Keratinocyte (primary cell): ENCODE measurements around the gene R3HCC1L. TPM values are rescaled to one million over a fixed set of nuclear protein-coding genes. Genes with fewer than 3 reads are reported as not detected.

Experiments used
- DNase-seq: peaks from one replicate; pipeline ENCODE4 v3.0.0-alpha.2; 2011; ENCODE audit warnings: low read depth, missing footprints, low spot score
- FAIRE-seq: peaks from 2 replicates; lab custom pipeline; 2011; peaks lifted over from hg19 to GRCh38; lab: Jason Lieb, UNC
- H2AFZ ChIP-seq: 2 replicates; pipeline ENCODE4 v1.6.0; 2012; ENCODE audit warnings: low read length, control low read depth, inconsistent platforms; ENCODE audit not compliant: control insufficient read depth
- H3K27ac ChIP-seq: 2 replicates; pipeline ENCODE4 v1.5.1; 2011; ENCODE audit warnings: low read length; ENCODE audit not compliant: control insufficient read depth, insufficient read depth
- H3K27me3 ChIP-seq: 3 replicates; pipeline ENCODE4 v1.6.0; 2011; ENCODE audit warnings: low read length; ENCODE audit not compliant: control insufficient read depth, insufficient read depth; ENCODE audit errors: extremely low read depth
- H3K36me3 ChIP-seq, 2 experiments: 2 replicates in 1 of 2; 3 replicates in 1 of 2; pipeline ENCODE4 v1.5.1; 2011; ENCODE audit warnings: low read length in 2 of 2, mild to moderate bottlenecking in 1 of 2; ENCODE audit not compliant: control insufficient read depth in 2 of 2, insufficient read depth in 2 of 2; ENCODE audit errors: extremely low read depth in 1 of 2
- H3K4me1 ChIP-seq: 3 replicates; pipeline ENCODE4 v1.5.1; 2011; ENCODE audit warnings: low read length; ENCODE audit not compliant: control insufficient read depth, insufficient read depth; ENCODE audit errors: extremely low read depth
- H3K4me2 ChIP-seq: 3 replicates; pipeline ENCODE4 v1.6.0; 2011; ENCODE audit warnings: low read depth, low read length; ENCODE audit not compliant: control insufficient read depth, insufficient read depth; ENCODE audit errors: extremely low read depth
- H3K4me3 ChIP-seq, 3 experiments: fragments of 200-600 bp in 1 of 3; sonication (generic) in 1 of 3; 2 replicates in 2 of 3; 3 replicates in 1 of 3; pipeline ENCODE4 v1.5.1; 2011 to 2016; ENCODE audit warnings: low read length in 3 of 3, mild to moderate bottlenecking in 3 of 3, control low read depth in 2 of 3, inconsistent platforms in 1 of 3, low read depth in 1 of 3, mixed read lengths in 1 of 3, mixed run types in 1 of 3, moderate library complexity in 1 of 3; ENCODE audit not compliant: control insufficient read depth in 2 of 3, insufficient read depth in 2 of 3; ENCODE audit errors: extremely low read depth in 1 of 3
- H3K79me2 ChIP-seq: 2 replicates; pipeline ENCODE4 v1.6.0; 2012; ENCODE audit warnings: low read length; ENCODE audit not compliant: control insufficient read depth, insufficient read depth
- H3K9ac ChIP-seq: 3 replicates; pipeline ENCODE4 v1.6.0; 2011; ENCODE audit warnings: low read length; ENCODE audit not compliant: control insufficient read depth, insufficient read depth; ENCODE audit errors: extremely low read depth
- H3K9me1 ChIP-seq: 3 replicates; pipeline ENCODE4 v1.6.0; 2011; ENCODE audit warnings: low read length; ENCODE audit not compliant: control insufficient read depth, insufficient read depth; ENCODE audit errors: extremely low read depth
- H3K9me3 ChIP-seq: 2 replicates; pipeline ENCODE4 v1.5.1; 2012; ENCODE audit warnings: low read depth, low read length; ENCODE audit not compliant: control insufficient read depth
- H4K20me1 ChIP-seq: 3 replicates; pipeline ENCODE4 v1.6.0; 2011; ENCODE audit warnings: low read length; ENCODE audit not compliant: control insufficient read depth, insufficient read depth; ENCODE audit errors: extremely low read depth
- CTCF ChIP-seq, 3 experiments: IDR thresholded peaks in 1 of 3; conservative IDR thresholded peaks in 1 of 3; optimal IDR thresholded peaks in 1 of 3; 2 replicates in 2 of 3; 3 replicates in 1 of 3; pipeline versions ENCODE3 to v1.5.1; 2011; ENCODE audit warnings: low read length in 3 of 3, mild to moderate bottlenecking in 3 of 3, moderate library complexity in 2 of 3, control low read depth in 1 of 3, inconsistent platforms in 1 of 3; ENCODE audit not compliant: insufficient read depth in 2 of 3; ENCODE audit errors: extremely low read depth in 1 of 3
- EZH2 ChIP-seq: IDR thresholded peaks from one replicate; pipeline ENCODE4 v1.6.1; 2012; ENCODE audit warnings: inconsistent platforms, mild to moderate bottlenecking, low read length, moderate library complexity
- dilution Hi-C: fragments of 300-500 bp; cut with MboI; formaldehyde crosslinking; loops from one replicate; pipeline ENCODE4 v1.7.0; 2020; ENCODE audit warnings: low sequenced_read_pairs; ENCODE audit not compliant: extremely low pct_ligation_motif_present
- polyA plus RNA-seq, 5 experiments: library from polyadenylated mRNA; depleted of rRNA in 3 of 5; stranded (reverse) in 3 of 5; stranded (forward) in 1 of 5; unstranded in 1 of 5; fragments of >200 nt; gene quantifications; 1 replicate in 1 of 5; 2 replicates in 3 of 5; 3 replicates in 1 of 5; pipeline versions ENCODE4 v1.2.1 to v1.2.3, GENCODE V29; 2011 to 2012; ENCODE audit warnings: missing spikeins in 2 of 5, low read depth in 1 of 5, low replicate concordance in 1 of 5

Gene R3HCC1L
- polyA plus RNA-seq, 1 donor (not counting 4 experiments of a cell fraction or from before 2014, with no cell fraction given): 11.7 TPM

- DNase-seq (no peak), FAIRE-seq (no peak)
- Histone ChIP-seq H3K27ac (no peak overlapping the region), H4K20me1 (no peaks in the 10 kb centered on the region), H2AFZ (no peak overlapping the region), H3K27me3 (no peaks in the 10 kb centered on the region), H3K4me2 (no peak overlapping the region), H3K4me3 (no peak overlapping the region), H3K79me2 (peaks cover 41% of the 10 kb centered on the region), H3K36me3 (no peaks in the 10 kb centered on the region), H3K9ac (no peak overlapping the region), H3K4me1 (no peaks in the 10 kb centered on the region), H3K9me1 (no peaks in the 10 kb centered on the region), H3K9me3 (no peaks in the 10 kb centered on the region)
- dilution Hi-C loops: no loop called here
- TF ChIP-seq EZH2: no peak
- no peak for TF ChIP-seq CTCF (optimal IDR thresholded peaks at IDR 0.05 in 1 of 3, IDR thresholded peaks at IDR 0.05 in 1 of 3, conservative IDR thresholded peaks at IDR 0.05 in 1 of 3; ENCODE audit: extremely low read depth in 1 of 3, insufficient read depth in 2 of 3, low read length in 3 of 3)
Measured at GRCh38 chr10:98217801-98218200, 83.3 kb downstream of the R3HCC1L start.

GRCh38 chr10:98223874-98224273 lies 89.4 kb downstream of the R3HCC1L start:
- no peak overlapping the region for H3K27ac ChIP-seq
- FAIRE-seq: no peak
- H3K9me3 ChIP-seq: no peaks in the 10 kb centered on the region
- TF ChIP-seq CTCF (optimal IDR thresholded peaks at IDR 0.05 in 1 of 3, IDR thresholded peaks at IDR 0.05 in 1 of 3, conservative IDR thresholded peaks at IDR 0.05 in 1 of 3; ENCODE audit: extremely low read depth in 1 of 3, insufficient read depth in 2 of 3, low read length in 3 of 3) (no peak), EZH2 (no peak)
- H3K9me1 ChIP-seq: peaks cover 3% of the 10 kb centered on the region
- no peak for DNase-seq
- peaks cover 3% of the 10 kb centered on the region for H4K20me1 ChIP-seq
- no peaks in the 10 kb centered on the region for H3K36me3 ChIP-seq
- H2AFZ ChIP-seq: no peak overlapping the region
- no peaks in the 10 kb centered on the region for H3K27me3 ChIP-seq
- H3K4me2 ChIP-seq: no peak overlapping the region
- no peak overlapping the region for H3K4me3 ChIP-seq
- H3K9ac ChIP-seq: no peak overlapping the region
- peaks cover 28% of the 10 kb centered on the region for H3K79me2 ChIP-seq
- dilution Hi-C loops: no loop called here
- H3K4me1 ChIP-seq: no peaks in the 10 kb centered on the region
